Suppressor macrophage treated with lipopolysaccharide for 4 hours (primary cell): ENCODE measurements around the gene TFAP2B.

ENCODE experiments used
- DNase-seq: peaks from one replicate; pipeline ENCODE4 v3.0.0-alpha.2; 2020

The TFAP2B gene

DNA sequence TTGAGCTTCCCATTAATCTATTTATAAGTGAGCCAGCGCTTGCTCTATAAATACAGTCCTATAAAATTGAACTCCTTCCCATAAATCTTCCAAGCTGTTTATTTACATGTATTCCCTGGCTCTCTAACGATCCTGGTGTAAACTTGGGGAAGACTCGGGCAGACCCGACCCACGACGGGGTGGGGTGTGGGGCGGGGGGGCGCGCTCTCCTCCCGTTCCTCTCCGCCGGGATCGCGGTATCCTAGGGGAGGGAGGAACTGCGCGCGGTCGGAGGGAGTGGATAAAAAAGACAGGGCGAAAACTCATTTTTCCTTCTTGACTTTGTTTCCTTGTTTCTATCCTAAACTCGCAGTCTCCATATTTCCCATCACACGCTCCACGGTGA is 31.1 kb downstream of the TFAP2B start:
- DNase-seq: no peak

DNA sequence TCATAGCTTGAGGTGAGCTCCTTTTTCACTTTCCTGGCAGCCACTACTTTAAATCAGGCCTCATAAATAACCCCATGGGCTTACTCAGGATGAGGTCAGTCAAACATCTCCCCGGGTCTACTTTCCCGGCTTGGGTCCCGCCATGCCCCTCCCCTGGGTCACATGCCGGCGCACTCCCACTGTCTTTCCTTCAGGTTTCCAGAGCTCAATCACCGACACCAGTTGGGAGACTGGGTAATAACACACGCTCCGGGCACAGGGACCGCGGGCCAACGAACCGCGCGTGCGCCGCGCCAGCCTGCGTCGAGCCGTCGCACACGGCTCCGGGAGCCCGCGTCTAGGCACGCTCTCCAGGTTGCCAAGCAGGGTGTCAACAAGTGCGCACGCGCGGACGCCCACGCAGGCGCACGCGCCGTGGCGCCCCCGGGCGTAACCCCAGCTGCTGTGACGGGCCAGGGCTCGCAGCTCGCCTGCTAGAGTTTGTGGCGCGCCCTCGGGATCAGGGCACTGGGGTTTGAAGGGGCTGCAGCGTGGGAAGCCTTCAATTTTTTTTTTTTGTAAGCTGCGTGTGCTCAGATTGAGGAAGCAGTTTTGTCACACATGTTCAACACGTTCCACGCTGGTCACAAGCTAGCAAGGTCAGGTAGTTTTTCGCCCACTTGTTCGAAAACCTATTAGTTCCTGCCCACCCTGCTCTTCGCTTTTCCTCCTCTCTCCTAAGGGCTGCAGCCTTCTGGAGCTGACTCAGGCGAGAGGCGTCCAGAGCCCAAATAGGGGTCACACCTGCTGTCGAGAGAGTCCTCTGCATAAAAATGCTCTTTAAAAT is 31.8 kb downstream of the TFAP2B start:
- DNase-seq: no peak

DNA sequence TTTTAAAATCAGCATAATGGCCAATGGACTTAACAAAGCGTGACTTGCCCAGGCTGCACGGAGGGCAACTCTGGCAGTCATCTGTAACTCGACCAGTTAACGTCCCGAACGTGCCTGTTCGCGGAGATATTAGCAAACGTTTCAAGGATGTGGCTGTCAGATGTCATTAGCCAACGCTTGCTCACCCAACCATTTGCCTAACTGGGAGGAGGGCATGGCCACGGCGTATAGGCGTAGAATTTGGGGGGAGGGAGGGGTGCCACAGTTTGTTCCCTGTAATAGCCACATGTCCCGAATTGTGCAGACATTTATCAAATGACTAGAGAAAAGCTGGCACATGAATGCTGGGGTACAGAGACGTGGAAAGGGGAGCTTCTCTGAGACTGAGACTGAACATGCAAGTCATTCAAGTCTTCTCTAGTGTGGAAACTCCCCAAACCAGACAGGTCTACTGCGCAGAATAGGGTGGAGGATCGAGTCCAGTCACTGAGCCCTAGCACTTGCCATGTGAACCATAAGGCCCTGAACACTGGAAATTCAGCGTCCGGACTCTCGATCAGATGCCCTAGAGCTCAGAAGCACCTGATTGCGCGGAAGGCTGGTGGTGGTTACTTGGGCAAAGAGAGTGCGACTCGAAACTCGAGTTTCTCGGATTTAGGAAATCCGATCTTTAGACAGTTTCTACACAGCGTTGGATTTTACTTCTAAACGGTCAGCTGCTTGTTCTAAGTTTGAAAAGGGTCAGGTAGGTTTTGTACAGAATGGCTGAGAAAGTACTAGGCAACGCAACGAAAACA is 32.6 kb downstream of the TFAP2B start:
- DNase-seq: no peak

GRCh38 chr6:50853939-50854338 is 35.3 kb downstream of the TFAP2B start:
- DNase-seq: no peak

DNA sequence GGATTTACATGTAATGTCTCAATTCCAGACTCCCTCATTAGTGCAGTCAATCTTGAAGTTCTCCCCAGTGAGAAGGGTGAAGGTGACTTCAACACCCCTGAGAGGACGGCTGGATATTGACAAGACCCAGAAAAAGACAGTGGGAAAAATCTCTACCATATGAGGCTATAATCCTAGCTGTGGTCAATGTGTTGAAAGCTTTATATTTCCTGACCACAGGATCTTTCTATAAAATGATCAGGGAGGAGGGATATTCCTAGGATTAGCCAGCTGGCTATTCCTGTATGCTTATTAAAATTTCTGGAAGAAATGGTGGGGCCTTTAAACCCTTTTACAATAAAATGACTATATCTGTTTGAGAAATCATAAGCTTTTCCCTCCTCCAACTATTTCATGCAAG is 43.0 kb downstream of the TFAP2B start:
- DNase-seq: no peak

- no peak for DNase-seq
Observed at GRCh38 chr6:50862176-50862575, 43.5 kb downstream of the TFAP2B start.

GRCh38 chr6:50864601-50865000 is 45.9 kb downstream of the TFAP2B start:
- no peak for DNase-seq

GRCh38 chr6:50868466-50868865 is 49.8 kb downstream of the TFAP2B start:
- no peak for DNase-seq

DNA sequence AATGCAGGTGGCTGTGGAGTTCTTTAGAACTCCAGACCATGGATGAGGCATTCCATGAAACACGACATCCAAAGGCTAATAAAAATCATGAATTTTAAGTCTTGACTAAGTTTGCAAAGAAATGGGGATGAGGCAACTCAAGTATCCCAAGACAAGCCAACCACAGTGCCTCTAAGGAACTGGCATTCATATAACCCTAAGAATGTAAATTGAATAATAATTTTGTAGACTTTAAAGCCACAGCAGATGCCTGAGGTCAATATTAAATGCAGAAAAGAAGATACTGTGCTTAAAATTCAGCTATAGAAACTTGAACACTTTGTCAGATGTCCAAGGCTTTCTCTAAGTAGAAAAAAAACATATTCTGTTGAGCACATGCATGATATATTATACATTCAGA is 54.5 kb downstream of the TFAP2B start:
- DNase-seq: no peak

DNA sequence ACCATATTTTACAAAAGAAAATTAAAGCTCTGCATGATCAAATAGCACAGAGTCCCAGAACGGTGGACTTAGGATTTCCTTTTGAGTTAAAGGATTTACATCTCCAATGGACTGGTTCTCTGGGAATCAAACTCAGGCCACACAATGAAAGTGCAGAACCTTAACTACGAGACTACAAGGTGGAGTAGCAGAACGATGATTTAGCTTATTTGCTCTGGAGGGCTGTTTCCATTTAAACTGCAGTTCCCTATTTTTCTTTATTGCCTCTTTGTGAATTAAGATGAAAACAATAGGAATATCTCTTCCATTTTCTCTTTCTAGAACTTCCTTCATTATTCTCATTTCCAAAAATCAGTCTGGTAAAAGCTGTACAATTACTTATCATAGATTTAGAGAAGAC is 65.7 kb downstream of the TFAP2B start:
- no peak for DNase-seq

GRCh38 chr6:50887112-50887511 is 68.4 kb downstream of the TFAP2B start:
- no peak for DNase-seq

- no peak for DNase-seq
Observed at GRCh38 chr6:50889497-50889896, 70.8 kb downstream of the TFAP2B start.

GRCh38 chr6:50889935-50890334 is 71.3 kb downstream of the TFAP2B start:
- no peak for DNase-seq

DNA sequence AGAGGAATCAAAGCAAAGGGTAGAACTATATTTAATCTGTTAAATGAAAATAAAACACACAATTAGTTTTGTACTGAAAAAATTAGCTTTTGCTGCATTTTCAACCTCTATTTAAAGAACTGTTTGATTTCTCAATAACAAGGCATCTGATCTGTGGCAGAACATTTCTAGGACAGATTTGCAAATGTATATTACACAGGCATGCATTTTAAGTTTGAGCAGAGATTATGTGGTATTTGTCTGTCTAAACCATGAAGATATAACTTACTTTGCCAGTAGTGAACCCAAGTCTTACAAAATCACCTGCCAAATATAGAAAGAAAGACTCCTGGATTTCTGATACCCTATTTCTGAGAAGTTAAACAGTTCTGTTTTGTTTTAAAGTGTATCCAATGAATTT is 71.9 kb downstream of the TFAP2B start:
- no peak for DNase-seq

GRCh38 chr6:50891290-50891689 is 72.6 kb downstream of the TFAP2B start:
- no peak for DNase-seq
